IMR-90 (cell line): ENCODE results near the gene ANO8.

Experiments
- BHLHE40 ChIP-seq: fragments of 150-350 bp; IDR thresholded peaks from 2 replicates; pipeline ENCODE4 v1.6.1; 2016; ENCODE audit warnings: mild to moderate bottlenecking, low read depth, low read length
- CEBPB ChIP-seq: IDR thresholded peaks from 2 replicates; pipeline ENCODE4 v1.6.1; 2012; ENCODE audit warnings: low read depth, low read length, improper control_type of control experiment
- MAFK ChIP-seq: IDR thresholded peaks from 2 replicates; pipeline ENCODE4 v1.6.1; 2012; ENCODE audit warnings: low read depth, low read length, improper control_type of control experiment
- MXI1 ChIP-seq: IDR thresholded peaks from 2 replicates; pipeline ENCODE4 v1.6.1; 2012; ENCODE audit warnings: low read depth, mild to moderate bottlenecking, low read length, moderate library complexity, borderline replicate concordance
- POLR2A ChIP-seq: IDR thresholded peaks from 2 replicates; pipeline ENCODE4 v1.6.1; 2012; ENCODE audit warnings: mild to moderate bottlenecking, low read depth, low read length
- RAD21 ChIP-seq: IDR thresholded peaks from 2 replicates; pipeline ENCODE4 v1.6.1; 2012; ENCODE audit warnings: low read length, improper control_type of control experiment
- RFX5 ChIP-seq: IDR thresholded peaks from 2 replicates; pipeline ENCODE4 v1.8.0; 2012; ENCODE audit warnings: low read depth, mild to moderate bottlenecking, low read length, moderate library complexity
- SMC3 ChIP-seq: fragments of 150-350 bp; IDR thresholded peaks from 2 replicates; pipeline ENCODE4 v1.6.1; 2016; ENCODE audit warnings: low read depth, mild to moderate bottlenecking, antibody characterized with exemption, low read length, moderate library complexity
- USF2 ChIP-seq: fragments of 150-350 bp; IDR thresholded peaks from 2 replicates; pipeline ENCODE4 v1.6.1; 2017; ENCODE audit warnings: mild to moderate bottlenecking, antibody characterized with exemption, low read length, low read depth
- TF ChIP-seq, protein P1 (sequence below): conservative IDR thresholded peaks from 2 replicates; pipeline ENCODE4 v1.5.1; 2012; ENCODE audit warnings: mild to moderate bottlenecking, low read depth, low read length, improper control_type of control experiment

GRCh38 chr19:17365361-17365760 lies 30.7 kb upstream of the ANO8 start:
- no peak for TF ChIP-seq POLR2A
- TF ChIP-seq, protein P1, sequence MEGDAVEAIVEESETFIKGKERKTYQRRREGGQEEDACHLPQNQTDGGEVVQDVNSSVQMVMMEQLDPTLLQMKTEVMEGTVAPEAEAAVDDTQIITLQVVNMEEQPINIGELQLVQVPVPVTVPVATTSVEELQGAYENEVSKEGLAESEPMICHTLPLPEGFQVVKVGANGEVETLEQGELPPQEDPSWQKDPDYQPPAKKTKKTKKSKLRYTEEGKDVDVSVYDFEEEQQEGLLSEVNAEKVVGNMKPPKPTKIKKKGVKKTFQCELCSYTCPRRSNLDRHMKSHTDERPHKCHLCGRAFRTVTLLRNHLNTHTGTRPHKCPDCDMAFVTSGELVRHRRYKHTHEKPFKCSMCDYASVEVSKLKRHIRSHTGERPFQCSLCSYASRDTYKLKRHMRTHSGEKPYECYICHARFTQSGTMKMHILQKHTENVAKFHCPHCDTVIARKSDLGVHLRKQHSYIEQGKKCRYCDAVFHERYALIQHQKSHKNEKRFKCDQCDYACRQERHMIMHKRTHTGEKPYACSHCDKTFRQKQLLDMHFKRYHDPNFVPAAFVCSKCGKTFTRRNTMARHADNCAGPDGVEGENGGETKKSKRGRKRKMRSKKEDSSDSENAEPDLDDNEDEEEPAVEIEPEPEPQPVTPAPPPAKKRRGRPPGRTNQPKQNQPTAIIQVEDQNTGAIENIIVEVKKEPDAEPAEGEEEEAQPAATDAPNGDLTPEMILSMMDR = no peak
- TF ChIP-seq BHLHE40 = no peak
- no peak for TF ChIP-seq RFX5
- TF ChIP-seq RAD21 = no peak
- no peak for TF ChIP-seq MAFK
- TF ChIP-seq SMC3 = no peak
- TF ChIP-seq USF2 = no peak
- no peak for TF ChIP-seq CEBPB
- no peak for TF ChIP-seq MXI1
